Endothelial cell (in vitro differentiated cells): ENCODE measurements around the gene NDST1. TPM values are rescaled to one million over a fixed set of nuclear protein-coding genes. Genes with fewer than 3 reads are reported as not detected.

Experiments used
- DNase-seq: peaks from one replicate; pipeline ENCODE4 v3.0.0; 2021; ENCODE audit warnings: low spot score
- H3K27ac Mint-ChIP-seq: one replicate; pipeline ENCODE4 v1.8.0; 2021; ENCODE audit warnings: mixed read lengths, inconsistent platforms; ENCODE audit not compliant: unreplicated experiment
- H3K27me3 Mint-ChIP-seq: one replicate; pipeline ENCODE4 v1.8.0; 2021; ENCODE audit warnings: mild to moderate bottlenecking, moderate library complexity, mixed read lengths, inconsistent platforms; ENCODE audit not compliant: unreplicated experiment
- H3K36me3 Mint-ChIP-seq: one replicate; pipeline ENCODE4 v1.8.0; 2021; ENCODE audit warnings: mild to moderate bottlenecking, low read depth, mixed read lengths, inconsistent platforms; ENCODE audit not compliant: unreplicated experiment
- H3K4me1 Mint-ChIP-seq: one replicate; pipeline ENCODE4 v1.8.0; 2021; ENCODE audit warnings: mild to moderate bottlenecking, mixed read lengths, inconsistent platforms; ENCODE audit not compliant: unreplicated experiment
- H3K4me3 Mint-ChIP-seq: one replicate; pipeline ENCODE4 v1.8.0; 2021; ENCODE audit warnings: mild to moderate bottlenecking, mixed read lengths, inconsistent platforms; ENCODE audit not compliant: unreplicated experiment
- H3K9me3 Mint-ChIP-seq: one replicate; pipeline ENCODE4 v1.8.0; 2021; ENCODE audit warnings: mixed read lengths, inconsistent platforms; ENCODE audit not compliant: unreplicated experiment
- total RNA-seq: library from RNA; stranded (reverse); fragmentation: NEBNext Ultra II Directional; extraction: Animal tissue kit (Norgen Biotek cat#: 25700); gene quantifications from one replicate; pipeline ENCODE4 v1.2.1, GENCODE V29; 2021; ENCODE audit not compliant: unreplicated experiment
- TF ChIP-seq, protein P1 (sequence below): fragments of 200-600 bp; sonication (generic); IDR thresholded peaks from one replicate; pipeline ENCODE4 v1.5.0; 2021; ENCODE audit warnings: antibody characterized with exemption; ENCODE audit not compliant: unreplicated experiment

The NDST1 gene
- total RNA-seq, 1 donor from 2014 or later, result 178 TPM

DNA sequence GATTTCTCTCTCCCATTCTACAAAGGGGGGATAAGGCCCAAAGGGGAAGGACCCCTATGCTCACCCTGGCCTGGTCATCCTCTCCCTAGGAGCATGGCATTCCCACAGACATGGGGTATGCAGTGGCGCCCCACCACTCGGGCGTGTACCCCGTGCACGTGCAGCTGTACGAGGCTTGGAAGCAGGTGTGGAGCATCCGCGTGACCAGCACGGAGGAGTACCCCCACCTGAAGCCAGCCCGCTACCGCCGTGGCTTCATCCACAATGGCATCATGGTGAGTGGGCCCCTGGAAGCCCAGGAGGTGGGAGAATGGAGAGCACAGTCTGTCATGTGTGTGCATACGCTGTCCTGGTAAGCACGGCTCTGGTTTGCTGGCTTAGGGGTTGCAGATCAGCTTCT lies 27.7 kb downstream of the NDST1 start:
- TF ChIP-seq, protein P1, sequence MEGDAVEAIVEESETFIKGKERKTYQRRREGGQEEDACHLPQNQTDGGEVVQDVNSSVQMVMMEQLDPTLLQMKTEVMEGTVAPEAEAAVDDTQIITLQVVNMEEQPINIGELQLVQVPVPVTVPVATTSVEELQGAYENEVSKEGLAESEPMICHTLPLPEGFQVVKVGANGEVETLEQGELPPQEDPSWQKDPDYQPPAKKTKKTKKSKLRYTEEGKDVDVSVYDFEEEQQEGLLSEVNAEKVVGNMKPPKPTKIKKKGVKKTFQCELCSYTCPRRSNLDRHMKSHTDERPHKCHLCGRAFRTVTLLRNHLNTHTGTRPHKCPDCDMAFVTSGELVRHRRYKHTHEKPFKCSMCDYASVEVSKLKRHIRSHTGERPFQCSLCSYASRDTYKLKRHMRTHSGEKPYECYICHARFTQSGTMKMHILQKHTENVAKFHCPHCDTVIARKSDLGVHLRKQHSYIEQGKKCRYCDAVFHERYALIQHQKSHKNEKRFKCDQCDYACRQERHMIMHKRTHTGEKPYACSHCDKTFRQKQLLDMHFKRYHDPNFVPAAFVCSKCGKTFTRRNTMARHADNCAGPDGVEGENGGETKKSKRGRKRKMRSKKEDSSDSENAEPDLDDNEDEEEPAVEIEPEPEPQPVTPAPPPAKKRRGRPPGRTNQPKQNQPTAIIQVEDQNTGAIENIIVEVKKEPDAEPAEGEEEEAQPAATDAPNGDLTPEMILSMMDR, result no peak
- Mint-ChIP-seq H3K27me3 (peaks cover 12% of the 10 kb centered on the region), H3K36me3 (peaks cover 60% of the 10 kb centered on the region), H3K4me3 (no peak overlapping the region), H3K27ac (no peak overlapping the region), H3K9me3 (no peaks in the 10 kb centered on the region), H3K4me1 (no peaks in the 10 kb centered on the region)
- DNase-seq, result no peak

- Mint-ChIP-seq H3K4me1 (peaks cover 8% of the 10 kb centered on the region), H3K36me3 (peaks cover 64% of the 10 kb centered on the region), H3K9me3 (no peaks in the 10 kb centered on the region), H3K27ac (no peak overlapping the region), H3K27me3 (peaks cover 16% of the 10 kb centered on the region), H3K4me3 (peak overlapping the region; percentile 24)
- DNase-seq, result no peak
- TF ChIP-seq, protein P1, result no peak
These were observed 30.3 kb downstream of the NDST1 start for GRCh38 chr5:150538007-150538917.

DNA sequence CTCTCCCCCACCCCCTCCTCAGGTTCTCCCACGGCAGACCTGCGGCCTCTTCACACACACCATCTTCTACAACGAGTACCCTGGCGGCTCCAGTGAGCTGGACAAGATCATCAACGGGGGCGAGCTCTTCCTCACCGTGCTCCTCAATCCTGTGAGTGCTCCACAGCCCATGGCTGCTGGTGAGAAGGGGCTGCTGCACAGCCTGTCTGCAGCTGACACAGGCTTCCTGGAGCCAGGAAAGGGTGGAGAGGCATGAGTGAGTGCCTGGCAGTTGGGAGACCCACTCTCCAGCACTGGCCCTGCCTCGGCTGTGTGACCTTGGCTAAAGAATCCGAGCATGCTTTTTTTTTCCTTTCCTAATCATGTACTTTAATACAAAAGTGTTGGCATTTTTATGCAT lies 31.3 kb downstream of the NDST1 start:
- Mint-ChIP-seq H3K4me1 (peaks cover 12% of the 10 kb centered on the region), H3K27me3 (peaks cover 15% of the 10 kb centered on the region), H3K9me3 (no peaks in the 10 kb centered on the region), H3K36me3 (peaks cover 66% of the 10 kb centered on the region), H3K27ac (no peak overlapping the region), H3K4me3 (peak overlapping the region; percentile 42)
- TF ChIP-seq, protein P1, result no peak
- no peak for DNase-seq

GRCh38 chr5:150540042-150540441 lies 32.1 kb downstream of the NDST1 start:
- no peak overlapping the region for H3K27ac Mint-ChIP-seq
- no peaks in the 10 kb centered on the region for H3K9me3 Mint-ChIP-seq
- peaks cover 13% of the 10 kb centered on the region for H3K4me1 Mint-ChIP-seq
- peaks cover 60% of the 10 kb centered on the region for H3K36me3 Mint-ChIP-seq
- H3K27me3 Mint-ChIP-seq, result peaks cover 12% of the 10 kb centered on the region
- TF ChIP-seq, protein P1, result no peak
- DNase-seq, result no peak
- peak overlapping the region; percentile 71 for H3K4me3 Mint-ChIP-seq

GRCh38 chr5:150540615-150541396 lies 32.9 kb downstream of the NDST1 start:
- Mint-ChIP-seq H3K36me3 (peaks cover 55% of the 10 kb centered on the region), H3K27ac (no peak overlapping the region), H3K4me1 (peaks cover 13% of the 10 kb centered on the region), H3K27me3 (peaks cover 12% of the 10 kb centered on the region), H3K4me3 (no peak overlapping the region), H3K9me3 (no peaks in the 10 kb centered on the region)
- TF ChIP-seq, protein P1, result no peak
- no peak for DNase-seq
